Measurements from ENCODE around the gene ZNF28. TPM values are rescaled to one million over a fixed set of nuclear protein-coding genes. Genes with fewer than 3 reads are reported as not detected.
"Not testable (repeated sequence)": the region's sequence is repeated elsewhere in the genome, so short reads cannot be mapped to it uniquely, and the experiment has no call there.

The ZNF28 gene
- polyA plus RNA-seq, 1 donor (not counting 4 experiments of a cell fraction or from before 2014, with no cell fraction given), result 10.9 TPM

DNA sequence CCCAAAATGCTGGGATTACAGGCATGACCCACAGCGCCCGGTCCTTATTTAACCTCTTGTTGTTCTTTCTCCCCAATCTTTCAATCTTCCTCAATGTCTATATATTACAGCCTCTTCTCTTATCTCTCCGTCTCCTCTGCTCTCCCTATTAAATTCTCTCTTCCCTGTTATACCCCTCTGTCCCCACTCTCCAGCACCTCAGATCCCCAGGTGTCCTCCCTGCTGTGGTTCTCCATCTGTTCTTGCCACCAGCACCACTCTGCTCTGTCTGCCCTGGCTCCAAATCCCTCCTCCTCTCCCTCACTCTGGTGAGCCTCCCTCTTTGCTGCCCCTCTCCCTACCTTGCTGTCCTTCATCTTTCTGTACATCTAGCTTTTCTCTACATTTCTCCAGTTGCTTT, 35.9 kb downstream of the ZNF28 start:
- Histone ChIP-seq H3K27ac (ENCODE audit: control insufficient read depth, insufficient read depth, low read length) (no peak overlapping the region), H2AFZ (ENCODE audit: control insufficient read depth, low read length) (no peak overlapping the region), H3K4me1 (ENCODE audit: control insufficient read depth, extremely low read depth, insufficient read depth, low read length) (peaks cover 2% of the 10 kb centered on the region), H3K9me3 (ENCODE audit: control insufficient read depth, low read depth, low read length) (peaks cover 2% of the 10 kb centered on the region), H3K27me3 (ENCODE audit: control insufficient read depth, extremely low read depth, insufficient read depth, low read length) (no peaks in the 10 kb centered on the region), H3K36me3 (ENCODE audit: control insufficient read depth in 2 of 2, extremely low read depth in 1 of 2, insufficient read depth in 2 of 2, low read length in 2 of 2) (no peaks in the 10 kb centered on the region), H4K20me1 (ENCODE audit: control insufficient read depth, extremely low read depth, insufficient read depth, low read length) (no peaks in the 10 kb centered on the region), H3K4me2 (ENCODE audit: control insufficient read depth, extremely low read depth, insufficient read depth, low read depth, low read length) (peak overlapping the region; percentile 82), H3K9me1 (ENCODE audit: control insufficient read depth, extremely low read depth, insufficient read depth, low read length) (no peaks in the 10 kb centered on the region), H3K79me2 (ENCODE audit: control insufficient read depth, insufficient read depth, low read length) (no peaks in the 10 kb centered on the region), H3K9ac (ENCODE audit: control insufficient read depth, extremely low read depth, insufficient read depth, low read length) (no peak overlapping the region), H3K4me3 (ENCODE audit: control insufficient read depth in 2 of 3, extremely low read depth in 1 of 3, insufficient read depth in 2 of 3, low read depth in 1 of 3, low read length in 3 of 3) (peak overlapping the region in 2 of 3 experiments; percentile 79 to 82)
- dilution Hi-C loops (cut with MboI; ENCODE audit: extremely low pct_ligation_motif_present, low sequenced_read_pairs), result no loop called here
- no peak for TF ChIP-seq EZH2 (IDR thresholded peaks at IDR 0.05; ENCODE audit: low read length)
- TF ChIP-seq CTCF (optimal IDR thresholded peaks at IDR 0.05 in 1 of 3, IDR thresholded peaks at IDR 0.05 in 1 of 3, conservative IDR thresholded peaks at IDR 0.05 in 1 of 3; ENCODE audit: extremely low read depth in 1 of 3, insufficient read depth in 2 of 3, low read length in 3 of 3), result no peak
- FAIRE-seq, result no peak
- no peak for DNase-seq (ENCODE audit: low read depth, low spot score)

- H3K9ac ChIP-seq (ENCODE audit: control insufficient read depth, extremely low read depth, insufficient read depth, low read length); H4K20me1 ChIP-seq (ENCODE audit: control insufficient read depth, extremely low read depth, insufficient read depth, low read length); DNase-seq (ENCODE audit: low read depth, low spot score); H3K79me2 ChIP-seq (ENCODE audit: control insufficient read depth, insufficient read depth, low read length); H3K4me2 ChIP-seq (ENCODE audit: control insufficient read depth, extremely low read depth, insufficient read depth, low read depth, low read length); H3K4me1 ChIP-seq (ENCODE audit: control insufficient read depth, extremely low read depth, insufficient read depth, low read length); H2AFZ ChIP-seq (ENCODE audit: control insufficient read depth, low read length); H3K36me3 ChIP-seq (ENCODE audit: control insufficient read depth in 2 of 2, extremely low read depth in 1 of 2, insufficient read depth in 2 of 2, low read length in 2 of 2); H3K9me1 ChIP-seq (ENCODE audit: control insufficient read depth, extremely low read depth, insufficient read depth, low read length); H3K27me3 ChIP-seq (ENCODE audit: control insufficient read depth, extremely low read depth, insufficient read depth, low read length); dilution Hi-C loops (cut with MboI; ENCODE audit: extremely low pct_ligation_motif_present, low sequenced_read_pairs); H3K27ac ChIP-seq (ENCODE audit: control insufficient read depth, insufficient read depth, low read length); H3K9me3 ChIP-seq (ENCODE audit: control insufficient read depth, low read depth, low read length); FAIRE-seq; H3K4me3 ChIP-seq (ENCODE audit: control insufficient read depth in 2 of 3, extremely low read depth in 1 of 3, insufficient read depth in 2 of 3, low read depth in 1 of 3, low read length in 3 of 3): not testable (repeated sequence)
Observed at GRCh38 chr19:52782864-52783263, 38.6 kb downstream of the ZNF28 start.

DNA sequence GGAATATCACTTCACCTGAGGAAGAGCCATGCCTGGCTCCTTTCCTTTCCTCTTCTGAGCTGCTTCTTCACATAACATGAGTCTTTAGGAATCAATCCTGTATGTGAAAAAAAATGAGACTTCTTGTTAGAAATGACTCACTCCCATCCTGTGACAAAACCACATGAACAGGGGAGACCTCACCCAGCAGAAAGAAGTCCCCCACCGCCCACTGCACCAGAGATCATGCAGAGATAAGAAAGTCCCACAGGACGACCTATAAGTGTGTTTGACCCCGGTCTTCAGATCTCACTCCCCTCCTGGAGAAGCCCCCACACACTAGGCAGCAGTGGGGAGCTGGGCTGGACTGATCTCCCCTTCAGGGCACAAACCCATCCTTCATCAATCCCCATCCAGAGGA, 42.6 kb downstream of the ZNF28 start:
- Histone ChIP-seq H3K9me3 (ENCODE audit: control insufficient read depth, low read depth, low read length) (no peaks in the 10 kb centered on the region), H3K79me2 (ENCODE audit: control insufficient read depth, insufficient read depth, low read length) (no peaks in the 10 kb centered on the region), H3K4me3 (ENCODE audit: control insufficient read depth in 2 of 3, extremely low read depth in 1 of 3, insufficient read depth in 2 of 3, low read depth in 1 of 3, low read length in 3 of 3) (no peak overlapping the region), H3K9ac (ENCODE audit: control insufficient read depth, extremely low read depth, insufficient read depth, low read length) (no peak overlapping the region), H3K9me1 (ENCODE audit: control insufficient read depth, extremely low read depth, insufficient read depth, low read length) (no peaks in the 10 kb centered on the region), H4K20me1 (ENCODE audit: control insufficient read depth, extremely low read depth, insufficient read depth, low read length) (no peaks in the 10 kb centered on the region), H3K27me3 (ENCODE audit: control insufficient read depth, extremely low read depth, insufficient read depth, low read length) (no peaks in the 10 kb centered on the region), H3K4me2 (ENCODE audit: control insufficient read depth, extremely low read depth, insufficient read depth, low read depth, low read length) (no peak overlapping the region), H2AFZ (ENCODE audit: control insufficient read depth, low read length) (no peak overlapping the region), H3K36me3 (ENCODE audit: control insufficient read depth in 2 of 2, extremely low read depth in 1 of 2, insufficient read depth in 2 of 2, low read length in 2 of 2) (peaks cover 0 to 13% of the 10 kb centered on the region in 2 experiments), H3K4me1 (ENCODE audit: control insufficient read depth, extremely low read depth, insufficient read depth, low read length) (no peaks in the 10 kb centered on the region), H3K27ac (ENCODE audit: control insufficient read depth, insufficient read depth, low read length) (no peak overlapping the region)
- no peak for FAIRE-seq
- no peak for DNase-seq (ENCODE audit: low read depth, low spot score)
- TF ChIP-seq CTCF (optimal IDR thresholded peaks at IDR 0.05 in 1 of 3, IDR thresholded peaks at IDR 0.05 in 1 of 3, conservative IDR thresholded peaks at IDR 0.05 in 1 of 3; ENCODE audit: extremely low read depth in 1 of 3, insufficient read depth in 2 of 3, low read length in 3 of 3) (no peak), EZH2 (IDR thresholded peaks at IDR 0.05; ENCODE audit: low read length) (no peak)
- dilution Hi-C loops (cut with MboI; ENCODE audit: extremely low pct_ligation_motif_present, low sequenced_read_pairs), result no loop called here

DNA sequence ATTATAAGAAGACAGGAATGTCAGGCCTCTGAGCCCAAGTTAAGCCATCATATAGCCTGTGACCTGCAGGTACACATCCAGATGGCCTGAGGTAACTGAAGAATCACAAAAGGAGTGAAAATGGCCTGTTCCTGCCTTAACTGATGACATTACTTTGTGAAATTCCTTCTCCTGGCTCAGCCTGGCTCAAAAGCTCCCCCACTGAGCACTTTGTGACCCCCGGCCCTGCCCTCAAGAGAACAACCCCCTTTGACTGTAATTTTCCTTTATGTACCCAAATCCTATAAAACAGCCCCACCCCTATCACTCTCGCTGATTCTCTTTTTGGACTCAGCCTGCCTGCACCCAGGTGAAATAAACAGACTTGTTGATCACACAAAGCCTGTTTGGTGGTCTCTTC, 65.0 kb downstream of the ZNF28 start:
- H3K36me3 ChIP-seq (ENCODE audit: control insufficient read depth in 2 of 2, extremely low read depth in 1 of 2, insufficient read depth in 2 of 2, low read length in 2 of 2); H3K9me1 ChIP-seq (ENCODE audit: control insufficient read depth, extremely low read depth, insufficient read depth, low read length); H3K9me3 ChIP-seq (ENCODE audit: control insufficient read depth, low read depth, low read length); H3K4me2 ChIP-seq (ENCODE audit: control insufficient read depth, extremely low read depth, insufficient read depth, low read depth, low read length); H4K20me1 ChIP-seq (ENCODE audit: control insufficient read depth, extremely low read depth, insufficient read depth, low read length); H3K4me1 ChIP-seq (ENCODE audit: control insufficient read depth, extremely low read depth, insufficient read depth, low read length); H2AFZ ChIP-seq (ENCODE audit: control insufficient read depth, low read length); H3K27ac ChIP-seq (ENCODE audit: control insufficient read depth, insufficient read depth, low read length); H3K27me3 ChIP-seq (ENCODE audit: control insufficient read depth, extremely low read depth, insufficient read depth, low read length); dilution Hi-C loops (cut with MboI; ENCODE audit: extremely low pct_ligation_motif_present, low sequenced_read_pairs); H3K4me3 ChIP-seq (ENCODE audit: control insufficient read depth in 2 of 3, extremely low read depth in 1 of 3, insufficient read depth in 2 of 3, low read depth in 1 of 3, low read length in 3 of 3); DNase-seq (ENCODE audit: low read depth, low spot score); H3K9ac ChIP-seq (ENCODE audit: control insufficient read depth, extremely low read depth, insufficient read depth, low read length); H3K79me2 ChIP-seq (ENCODE audit: control insufficient read depth, insufficient read depth, low read length); FAIRE-seq: not testable (repeated sequence)

Measured in keratinocyte (primary cell).